DOHH2 (cell line): ENCODE measurements around the gene ABHD16B.

Experiments used
- H3F3A ChIP-seq: fragments of 200-600 bp; sonication (generic), shearing (Covaris generic); 2 replicates; pipeline ENCODE4 v1.6.0; 2016; ENCODE audit warnings: antibody characterized with exemption, mild to moderate bottlenecking; ENCODE audit not compliant: control insufficient read depth, insufficient read depth
- H3K27ac ChIP-seq: fragments of 200-600 bp; sonication (generic); 2 replicates; pipeline ENCODE4 v1.5.1; 2014; ENCODE audit warnings: low read depth, mild to moderate bottlenecking, low read length, moderate library complexity
- H3K27me3 ChIP-seq: fragments of 200-600 bp; sonication (generic); 2 replicates; pipeline ENCODE4 v1.6.1; 2014; ENCODE audit warnings: mild to moderate bottlenecking, low read length, mixed read lengths; ENCODE audit not compliant: control insufficient read depth
- H3K36me3 ChIP-seq: fragments of 200-600 bp; sonication (generic); 2 replicates; pipeline ENCODE4 v1.6.1; 2014; ENCODE audit warnings: mild to moderate bottlenecking, low read length, moderate library complexity, mixed read lengths; ENCODE audit not compliant: control insufficient read depth
- H3K4me1 ChIP-seq: fragments of 200-600 bp; sonication (generic); 2 replicates; pipeline ENCODE4 v1.6.1; 2014; ENCODE audit warnings: mild to moderate bottlenecking, low read length, mixed read lengths; ENCODE audit not compliant: control insufficient read depth
- H3K4me2 ChIP-seq: fragments of 200-600 bp; sonication (generic); 2 replicates; pipeline ENCODE4 v1.6.0; 2014; ENCODE audit warnings: mild to moderate bottlenecking, low read length, moderate library complexity
- H3K4me3 ChIP-seq: fragments of 200-600 bp; sonication (generic); 2 replicates; pipeline ENCODE4 v1.5.1; 2014; ENCODE audit warnings: mild to moderate bottlenecking, low read length, mixed read lengths
- H3K79me2 ChIP-seq: fragments of 200-600 bp; sonication (generic); 2 replicates; pipeline ENCODE4 v1.6.1; 2014; ENCODE audit warnings: mild to moderate bottlenecking, low read length, mixed read lengths; ENCODE audit not compliant: control insufficient read depth
- H3K9me2 ChIP-seq: fragments of 200-600 bp; sonication (generic); replicated peaks from 2 replicates; pipeline ENCODE4 v1.6.1; 2014; ENCODE audit warnings: mild to moderate bottlenecking, low read length, mixed read lengths; ENCODE audit not compliant: control insufficient read depth
- H3K9me3 ChIP-seq: fragments of 200-600 bp; sonication (generic); 2 replicates; pipeline ENCODE4 v1.6.1; 2014; ENCODE audit warnings: antibody characterized with exemption, low read length, mixed read lengths; ENCODE audit not compliant: control insufficient read depth, insufficient read depth
- H4K20me1 ChIP-seq: fragments of 200-600 bp; sonication (generic); 2 replicates; pipeline ENCODE4 v1.6.0; 2014; ENCODE audit warnings: low read depth, mild to moderate bottlenecking, antibody characterized with exemption, low read length, moderate library complexity; ENCODE audit not compliant: control insufficient read depth, insufficient read depth
- EZH2phosphoT487 ChIP-seq: fragments of 200-600 bp; sonication (generic); IDR thresholded peaks from 2 replicates; pipeline ENCODE4 v1.6.1; 2017; ENCODE audit warnings: borderline replicate concordance, mild to moderate bottlenecking, antibody characterized with exemption, low read length, moderate library complexity, mixed read lengths
- TF ChIP-seq, protein P1 (sequence below): fragments of 200-600 bp; sonication (generic); IDR thresholded peaks from one replicate; pipeline ENCODE4 v1.5.1; 2014; ENCODE audit warnings: antibody characterized with exemption, mild to moderate bottlenecking, low read depth, low read length; ENCODE audit not compliant: poor library complexity, severe bottlenecking

The ABHD16B gene

DNA sequence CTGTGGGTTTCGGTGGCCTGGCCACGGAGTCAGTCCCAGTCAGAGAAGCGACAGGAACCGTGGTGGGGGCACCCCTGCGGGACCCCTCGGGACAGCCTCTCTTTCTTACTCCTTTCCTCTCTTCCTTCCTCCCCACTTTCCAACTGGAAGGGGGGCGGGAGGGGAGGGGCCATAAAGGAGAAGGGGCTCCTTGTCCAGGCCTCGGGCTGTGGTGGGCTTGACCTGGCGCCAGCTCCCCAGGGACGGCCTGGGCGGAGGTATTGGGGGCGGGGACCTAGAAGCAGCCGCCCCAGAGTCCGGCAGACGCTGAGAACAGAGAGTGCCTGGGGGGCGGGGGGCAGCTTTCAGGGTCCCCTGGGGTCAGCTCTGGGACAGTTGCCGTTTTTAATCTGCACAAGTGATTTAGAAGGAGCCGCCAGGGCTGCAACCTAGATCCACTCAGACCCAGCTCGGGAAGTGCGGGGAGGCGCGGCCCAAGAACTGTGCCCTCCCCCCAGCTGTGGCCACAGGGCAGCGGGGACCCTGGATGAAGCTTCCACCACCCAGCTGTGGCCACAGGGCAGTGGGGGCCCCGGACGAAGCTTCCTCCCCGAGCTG lies 6.4 kb upstream of the ABHD16B start:
- TF ChIP-seq, protein P1, sequence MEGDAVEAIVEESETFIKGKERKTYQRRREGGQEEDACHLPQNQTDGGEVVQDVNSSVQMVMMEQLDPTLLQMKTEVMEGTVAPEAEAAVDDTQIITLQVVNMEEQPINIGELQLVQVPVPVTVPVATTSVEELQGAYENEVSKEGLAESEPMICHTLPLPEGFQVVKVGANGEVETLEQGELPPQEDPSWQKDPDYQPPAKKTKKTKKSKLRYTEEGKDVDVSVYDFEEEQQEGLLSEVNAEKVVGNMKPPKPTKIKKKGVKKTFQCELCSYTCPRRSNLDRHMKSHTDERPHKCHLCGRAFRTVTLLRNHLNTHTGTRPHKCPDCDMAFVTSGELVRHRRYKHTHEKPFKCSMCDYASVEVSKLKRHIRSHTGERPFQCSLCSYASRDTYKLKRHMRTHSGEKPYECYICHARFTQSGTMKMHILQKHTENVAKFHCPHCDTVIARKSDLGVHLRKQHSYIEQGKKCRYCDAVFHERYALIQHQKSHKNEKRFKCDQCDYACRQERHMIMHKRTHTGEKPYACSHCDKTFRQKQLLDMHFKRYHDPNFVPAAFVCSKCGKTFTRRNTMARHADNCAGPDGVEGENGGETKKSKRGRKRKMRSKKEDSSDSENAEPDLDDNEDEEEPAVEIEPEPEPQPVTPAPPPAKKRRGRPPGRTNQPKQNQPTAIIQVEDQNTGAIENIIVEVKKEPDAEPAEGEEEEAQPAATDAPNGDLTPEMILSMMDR, result no peak
- TF ChIP-seq EZH2phosphoT487, result no peak
- Histone ChIP-seq H3K4me1 (peaks cover 12% of the 10 kb centered on the region), H3K79me2 (no peaks in the 10 kb centered on the region), H3K27ac (no peak overlapping the region), H3F3A (no peaks in the 10 kb centered on the region), H4K20me1 (no peaks in the 10 kb centered on the region), H3K27me3 (peaks cover 9% of the 10 kb centered on the region), H3K9me2 (no peaks in the 10 kb centered on the region), H3K4me2 (no peak overlapping the region), H3K36me3 (no peaks in the 10 kb centered on the region), H3K4me3 (no peak overlapping the region), H3K9me3 (no peaks in the 10 kb centered on the region)

DNA sequence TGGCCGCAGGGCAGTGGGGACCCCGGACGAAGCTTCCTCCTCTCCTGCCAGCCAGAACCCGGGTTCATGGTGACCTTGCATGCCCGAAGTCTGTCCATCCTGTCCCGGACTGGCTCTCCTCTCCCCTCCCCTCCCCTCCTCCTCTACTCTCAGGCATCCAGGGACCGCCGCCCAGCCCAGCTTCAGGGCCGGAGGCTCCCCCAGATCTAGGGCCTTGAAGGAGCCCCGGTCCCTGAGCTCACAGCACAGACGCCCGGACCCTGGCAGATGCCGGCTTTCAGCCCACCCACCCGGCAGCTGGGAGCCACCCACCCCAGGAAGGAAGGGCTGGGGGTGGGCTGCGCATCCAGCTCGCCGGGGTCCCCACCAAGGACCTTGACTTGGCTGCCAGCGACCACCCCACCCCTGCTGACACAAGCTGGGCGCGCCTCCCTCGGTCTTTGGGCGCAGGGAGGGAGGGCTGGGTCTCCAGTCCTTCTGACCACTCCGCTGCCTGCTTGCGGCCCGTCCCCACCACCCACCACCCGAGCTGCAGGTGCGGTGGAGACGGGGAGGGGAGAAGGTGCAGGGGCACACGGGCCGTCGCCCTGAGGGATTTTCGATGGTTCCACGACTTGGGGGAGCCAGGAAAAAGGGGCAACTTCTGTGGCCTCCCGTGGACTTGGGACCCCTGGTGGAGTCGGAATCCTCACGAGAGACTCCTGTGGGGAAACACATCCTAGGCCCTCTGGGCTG lies 5.8 kb upstream of the ABHD16B start:
- Histone ChIP-seq H3K27ac (no peak overlapping the region), H3K4me2 (no peak overlapping the region)

DNA sequence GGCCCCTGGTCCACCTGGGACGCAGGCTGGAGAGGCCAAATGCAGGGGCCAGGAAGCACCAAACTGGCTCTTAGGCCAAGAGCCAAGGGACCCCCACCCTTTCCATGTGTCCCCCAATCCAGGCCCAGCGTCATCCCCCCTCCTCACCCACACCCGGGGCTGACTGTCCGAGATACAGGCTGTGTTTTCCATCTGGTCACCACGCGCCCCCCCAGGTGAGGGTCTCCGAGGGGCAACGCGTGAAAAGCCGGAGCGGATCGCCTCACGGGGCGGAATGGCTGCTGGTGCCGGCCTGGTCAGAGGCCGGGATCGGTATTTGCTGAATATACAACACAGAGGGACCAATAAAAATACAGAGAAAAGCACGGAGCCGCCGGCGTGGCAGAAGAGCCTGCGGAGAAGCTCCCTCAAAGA lies 5.2 kb upstream of the ABHD16B start:
- Histone ChIP-seq H4K20me1 (no peaks in the 10 kb centered on the region; the same call in 1 of the 2 replicates), H3K27me3 (peaks cover 3% of the 10 kb centered on the region), H3K36me3 (no peaks in the 10 kb centered on the region), H3K4me3 (no peak overlapping the region), H3K79me2 (no peaks in the 10 kb centered on the region), H3F3A (no peaks in the 10 kb centered on the region), H3K4me2 (no peak overlapping the region), H3K4me1 (peaks cover 12% of the 10 kb centered on the region), H3K9me2 (no peaks in the 10 kb centered on the region), H3K9me3 (no peaks in the 10 kb centered on the region), H3K27ac (no peak overlapping the region)
- TF ChIP-seq, protein P1, result no peak
- TF ChIP-seq EZH2phosphoT487, result no peak

More for the DNA sequence above, 5.8 kb upstream of the ABHD16B start:
- no peaks in the 10 kb centered on the region for H3F3A ChIP-seq
- no peaks in the 10 kb centered on the region for H3K9me2 ChIP-seq
- no peaks in the 10 kb centered on the region; the same call in 1 of the 2 replicates for H4K20me1 ChIP-seq
- H3K27me3 ChIP-seq, result peaks cover 9% of the 10 kb centered on the region
- H3K36me3 ChIP-seq, result no peaks in the 10 kb centered on the region
- no peaks in the 10 kb centered on the region for H3K9me3 ChIP-seq
- peaks cover 12% of the 10 kb centered on the region for H3K4me1 ChIP-seq
- TF ChIP-seq, protein P1, result no peak
- no peak for TF ChIP-seq EZH2phosphoT487
- H3K79me2 ChIP-seq, result no peaks in the 10 kb centered on the region
- H3K4me3 ChIP-seq, result no peak overlapping the region
